HG02588 (cell line): ENCODE data around the gene MAMSTR.
"Not testable (repeated sequence)": the region's sequence is repeated elsewhere in the genome, so short reads cannot be mapped to it uniquely, and the experiment has no call there.

Source experiments
- ATAC-seq: cut with Tn5 transposase; IDR thresholded peaks from one replicate; pipeline ENCODE4 v1.9.1; 2021; ENCODE audit warnings: mild to moderate bottlenecking, moderate library complexity; ENCODE audit not compliant: unreplicated experiment

Gene MAMSTR

GRCh38 chr19:48720251-48720612, 707 bp upstream of the MAMSTR start:
- ATAC-seq, result no peak

DNA sequence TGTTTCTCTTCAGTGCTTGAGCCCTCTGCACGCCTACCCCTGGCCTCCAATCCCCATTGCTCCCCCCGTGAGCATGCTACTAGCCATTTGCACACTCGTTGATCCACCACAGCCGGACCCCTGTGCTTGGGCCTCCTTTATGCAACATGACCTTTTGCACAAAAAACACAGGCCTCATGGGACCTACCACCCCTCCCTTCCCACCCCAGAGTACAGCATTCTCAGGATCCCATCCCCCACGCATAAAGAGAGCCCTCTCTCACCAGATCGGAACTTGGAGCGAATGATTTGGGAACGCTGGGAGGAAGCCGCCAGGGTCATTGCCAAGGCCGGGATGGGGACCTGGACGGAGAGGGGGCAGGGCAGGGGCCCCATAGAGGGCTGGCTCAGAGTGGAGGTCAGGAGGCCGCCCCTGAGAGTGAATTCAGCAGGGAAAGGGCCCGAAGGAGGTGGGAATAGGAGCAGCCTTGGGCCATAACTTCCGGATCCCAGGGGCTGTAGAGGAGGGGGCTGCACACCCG, 754 bp downstream of the MAMSTR start:
- ATAC-seq, result no peak

- not testable (repeated sequence) for ATAC-seq
These were observed 1.4 kb downstream of the MAMSTR start for GRCh38 chr19:48718106-48718505.

DNA sequence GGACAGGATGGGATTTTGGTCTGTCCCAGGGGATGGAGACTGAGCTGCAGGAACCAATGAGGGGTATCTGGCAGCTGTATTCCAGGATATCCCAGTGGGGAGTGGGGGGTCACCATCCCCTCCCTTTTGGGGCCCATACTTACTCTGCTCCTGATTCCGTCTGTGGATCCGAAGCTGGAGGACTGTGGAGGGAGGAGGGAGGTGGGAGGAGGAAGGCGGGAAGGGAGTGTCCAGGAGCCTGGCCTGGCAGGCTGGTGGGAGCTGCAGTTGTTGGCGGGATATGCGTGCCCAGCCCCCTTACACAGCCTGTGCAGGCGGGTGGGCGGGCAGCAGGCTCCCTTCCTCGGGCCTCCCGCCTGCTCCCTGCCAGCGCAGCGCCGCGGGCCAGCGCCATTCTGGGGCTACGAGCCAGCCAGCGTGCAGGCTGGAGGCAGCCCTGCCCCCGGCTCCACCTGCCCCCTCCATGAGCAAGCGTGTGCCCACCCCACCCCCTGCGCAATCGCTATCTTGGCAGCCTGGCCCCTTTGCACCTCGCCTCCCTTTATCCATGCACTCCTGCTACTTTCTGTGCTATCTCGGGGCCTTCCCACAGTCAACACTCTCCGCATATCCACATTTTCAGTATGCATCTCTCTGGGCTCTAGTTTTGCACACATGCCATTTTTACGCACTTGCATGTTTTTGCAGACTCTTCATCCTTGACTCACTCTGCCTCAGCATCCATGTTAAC, 2.8 kb downstream of the MAMSTR start:
- ATAC-seq, result no peak

DNA sequence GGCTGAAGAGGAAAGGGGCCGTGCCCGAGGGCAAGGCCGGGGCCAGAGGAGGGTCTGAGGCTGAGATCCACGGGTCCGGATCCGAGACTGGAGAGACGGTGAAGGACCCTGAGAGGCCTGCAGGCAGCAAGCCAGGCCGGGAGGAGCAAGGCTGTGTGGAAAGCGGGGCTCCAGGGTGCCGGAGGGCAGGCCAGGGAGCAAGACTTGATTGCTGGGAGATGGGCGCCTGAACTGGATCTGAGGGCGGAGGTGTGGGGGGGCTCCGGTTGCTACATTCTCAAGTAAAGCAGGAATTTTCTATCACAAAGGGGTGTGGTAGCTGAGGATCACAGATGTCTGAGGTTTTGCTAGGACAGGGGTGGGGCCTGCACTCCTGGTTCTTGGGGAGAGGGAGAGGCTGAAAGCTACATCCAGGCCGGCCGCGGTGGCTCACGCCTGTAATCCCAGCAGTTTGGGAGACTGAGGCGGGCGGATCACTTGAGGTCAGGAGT, 3.8 kb downstream of the MAMSTR start:
- ATAC-seq, result no peak

DNA sequence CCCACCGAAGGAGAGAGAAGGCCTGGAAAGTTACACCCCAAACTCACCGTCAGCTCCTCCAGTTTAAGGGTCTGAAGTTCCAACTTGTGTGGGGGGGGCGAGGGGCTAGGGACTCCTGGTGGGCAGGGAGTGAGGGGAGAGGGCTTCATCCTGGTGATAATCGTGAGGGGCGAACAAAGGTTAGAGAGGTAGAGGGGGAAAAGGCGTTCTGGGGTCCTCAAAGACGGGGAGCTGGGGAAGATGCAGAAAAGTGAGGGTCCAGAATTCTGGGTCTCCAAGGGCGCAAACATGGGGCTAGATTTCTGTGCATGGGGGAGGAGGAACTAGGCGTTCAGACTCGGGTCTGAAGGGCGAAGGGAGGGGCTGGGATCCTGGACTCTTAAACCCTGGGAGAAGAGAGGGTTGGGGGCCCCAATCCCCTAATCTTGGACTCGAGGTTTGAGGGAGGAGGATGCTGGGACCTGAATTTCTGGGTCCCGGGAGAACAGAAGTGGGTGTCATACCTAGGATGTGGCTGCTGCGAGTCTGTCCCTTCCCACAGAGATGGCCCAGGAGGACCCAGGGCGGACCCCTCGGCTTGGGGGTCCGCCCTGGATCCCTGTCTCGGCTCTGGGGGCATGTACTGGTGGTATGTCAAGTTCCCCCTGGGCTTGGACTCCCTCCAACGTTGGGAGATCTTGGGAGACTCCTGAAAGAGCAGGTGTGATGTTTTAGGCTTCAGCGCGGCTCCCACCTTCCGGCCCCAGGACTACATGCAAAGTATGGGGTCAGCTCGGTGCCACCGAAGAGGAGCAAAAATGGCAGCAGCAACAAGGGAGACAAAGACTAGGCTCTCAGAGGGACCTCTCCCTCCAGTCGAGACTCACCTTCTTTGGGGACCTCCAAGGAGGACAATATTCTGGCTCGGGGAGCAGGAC, 4.5 kb downstream of the MAMSTR start:
- ATAC-seq, result no peak

DNA sequence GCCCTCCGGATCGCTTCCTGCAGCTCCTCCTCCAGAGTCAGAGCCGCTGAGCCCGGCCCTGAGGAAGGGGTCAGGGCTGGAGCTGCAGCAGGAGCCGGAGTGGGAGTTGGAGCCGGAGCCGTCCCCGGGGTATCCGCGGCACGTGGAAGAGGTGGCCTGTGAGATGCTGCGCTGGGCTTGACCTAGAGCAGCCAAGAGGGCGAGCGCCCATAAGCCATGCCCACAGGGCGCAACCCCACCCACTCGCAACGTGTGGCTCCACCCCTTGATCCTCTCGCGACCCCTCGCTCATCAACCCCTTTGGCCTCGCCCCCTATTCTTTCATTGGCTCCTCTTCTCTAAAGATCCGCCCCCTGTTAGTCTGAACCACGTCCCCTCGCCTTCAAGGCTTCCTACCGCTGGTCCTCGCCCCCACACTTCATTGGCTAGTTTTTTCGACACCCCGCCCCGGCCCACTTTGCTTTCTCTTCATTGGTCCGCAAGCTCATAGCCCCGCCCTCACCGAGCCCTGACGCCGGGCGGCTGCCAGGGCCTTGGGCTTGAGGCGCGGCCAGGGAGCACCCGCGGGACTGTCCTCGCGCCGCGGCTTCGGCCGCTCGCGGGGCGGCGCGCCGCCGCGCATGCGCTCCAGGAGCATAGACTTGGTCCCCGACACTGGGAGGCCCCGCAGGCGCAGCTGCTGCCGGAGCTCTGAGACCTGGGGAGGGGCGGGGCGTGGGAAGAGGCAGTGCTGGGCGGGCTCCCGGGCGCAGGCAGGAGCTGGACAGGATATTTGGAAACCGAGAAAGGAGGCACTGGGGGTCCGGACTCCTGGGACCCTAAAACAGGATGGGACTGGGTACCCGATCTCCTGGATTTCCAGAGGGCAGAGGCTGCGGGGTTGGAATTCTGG, 5.4 kb downstream of the MAMSTR start:
- peak; percentile 76 for ATAC-seq

- no peak for ATAC-seq
These were observed 6.3 kb downstream of the MAMSTR start for GRCh38 chr19:48713041-48713863.

GRCh38 chr19:48711106-48711662, 8.3 kb downstream of the MAMSTR start:
- ATAC-seq, result no peak

GRCh38 chr19:48708471-48708870, 11.1 kb downstream of the MAMSTR start:
- no peak for ATAC-seq

GRCh38 chr19:48705431-48705830, 14.1 kb downstream of the MAMSTR start:
- ATAC-seq, result no peak

GRCh38 chr19:48703316-48703715, 16.2 kb downstream of the MAMSTR start:
- no peak for ATAC-seq

GRCh38 chr19:48702701-48703100, 16.8 kb downstream of the MAMSTR start:
- ATAC-seq, result no peak

DNA sequence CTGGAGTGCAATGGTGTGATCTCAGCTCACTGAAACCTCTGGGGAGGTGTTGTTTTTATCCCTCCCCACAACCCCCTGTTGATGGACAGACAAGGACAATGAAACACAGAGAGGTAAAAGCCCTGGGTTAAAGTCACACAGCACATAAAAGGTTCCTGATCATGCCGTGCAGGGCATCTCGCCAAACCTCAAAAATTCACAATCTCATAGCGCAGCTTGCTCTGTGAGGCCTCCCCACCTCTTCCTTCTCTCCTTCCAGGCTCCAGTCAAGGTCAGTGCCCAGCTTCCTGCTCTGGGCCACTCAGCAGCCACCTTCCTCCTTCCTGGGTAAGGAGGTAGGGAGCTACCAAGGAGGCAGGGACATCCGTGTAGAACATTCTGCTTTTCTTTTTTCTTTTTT, 21.5 kb downstream of the MAMSTR start:
- no peak for ATAC-seq

- no peak for ATAC-seq
These were observed 23.0 kb downstream of the MAMSTR start for GRCh38 chr19:48696353-48697010.

- no peak for ATAC-seq
These were observed 23.7 kb downstream of the MAMSTR start, which contains the start of gene FUT2 for GRCh38 chr19:48695743-48696352. Gene FUT2 (plus strand): TSS chr19:48695971. CDS start chr19:48702957, 6,986 bp downstream.

DNA sequence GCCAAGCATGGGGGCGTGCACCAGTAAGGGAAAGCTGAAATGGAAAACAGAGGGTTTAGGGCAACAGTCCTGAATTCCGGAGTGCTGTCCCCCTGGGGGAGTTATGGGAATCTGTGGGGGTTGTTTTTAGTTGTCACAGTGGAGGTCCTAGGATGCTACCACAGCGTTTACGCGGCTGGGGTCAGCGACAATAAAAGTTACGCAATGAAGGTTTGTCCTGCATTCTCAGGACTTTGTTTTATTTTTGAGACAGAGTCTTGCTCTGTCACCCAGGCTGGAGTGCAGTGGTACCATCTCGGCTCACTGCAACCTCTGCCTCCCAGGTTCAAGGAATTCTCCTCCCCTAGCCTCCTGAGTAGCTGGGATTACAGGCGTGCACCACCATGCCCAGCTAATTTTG, 25.9 kb downstream of the MAMSTR start:
- not testable (repeated sequence) for ATAC-seq

DNA sequence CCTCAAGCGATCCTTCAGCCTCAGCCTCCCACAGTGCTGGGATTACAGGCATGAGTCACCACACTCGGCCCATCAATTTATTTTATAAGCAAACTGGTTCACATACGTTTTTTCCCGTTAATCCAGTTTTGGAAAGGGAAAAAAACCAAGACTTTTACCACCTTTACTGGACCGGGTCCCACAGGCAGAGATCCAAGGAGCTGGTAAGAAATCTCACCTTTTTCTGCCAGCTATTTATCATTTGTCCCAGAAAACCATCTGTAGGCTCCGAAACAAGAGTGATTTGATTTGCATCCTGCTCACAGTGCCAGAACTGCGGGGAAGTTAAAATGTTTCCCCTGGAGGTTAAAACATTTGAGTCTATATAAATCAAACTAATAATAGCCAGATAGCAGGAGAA, 30.1 kb downstream of the MAMSTR start:
- ATAC-seq, result no peak
